Loucy (cell line): ENCODE results near the gene POPDC2.

Source experiments
- CTCF ChIP-seq: fragments of 200-600 bp; sonication (generic); conservative IDR thresholded peaks from 2 replicates; pipeline ENCODE4 v1.5.1; 2014; ENCODE audit warnings: mild to moderate bottlenecking, antibody characterized with exemption, low read length
- EZH2phosphoT487 ChIP-seq: fragments of 200-600 bp; IDR thresholded peaks from 2 replicates; pipeline ENCODE4 v1.6.1; 2018; ENCODE audit warnings: antibody characterized with exemption, mild to moderate bottlenecking, moderate library complexity, borderline replicate concordance

GRCh38 chr3:119664370-119664769, 4.0 kb upstream of the POPDC2 start:
- TF ChIP-seq CTCF (no peak), EZH2phosphoT487 (no peak)
